GM12874 (cell line): ENCODE results near the gene KRTAP5-3.

ENCODE experiments used
- TF ChIP-seq, protein P1 (sequence below): IDR thresholded peaks from 2 replicates; pipeline ENCODE4 v1.5.1; 2011; ENCODE audit warnings: low read depth, mild to moderate bottlenecking, control low read depth, low read length, moderate library complexity; ENCODE audit not compliant: insufficient read depth

The KRTAP5-3 gene

DNA sequence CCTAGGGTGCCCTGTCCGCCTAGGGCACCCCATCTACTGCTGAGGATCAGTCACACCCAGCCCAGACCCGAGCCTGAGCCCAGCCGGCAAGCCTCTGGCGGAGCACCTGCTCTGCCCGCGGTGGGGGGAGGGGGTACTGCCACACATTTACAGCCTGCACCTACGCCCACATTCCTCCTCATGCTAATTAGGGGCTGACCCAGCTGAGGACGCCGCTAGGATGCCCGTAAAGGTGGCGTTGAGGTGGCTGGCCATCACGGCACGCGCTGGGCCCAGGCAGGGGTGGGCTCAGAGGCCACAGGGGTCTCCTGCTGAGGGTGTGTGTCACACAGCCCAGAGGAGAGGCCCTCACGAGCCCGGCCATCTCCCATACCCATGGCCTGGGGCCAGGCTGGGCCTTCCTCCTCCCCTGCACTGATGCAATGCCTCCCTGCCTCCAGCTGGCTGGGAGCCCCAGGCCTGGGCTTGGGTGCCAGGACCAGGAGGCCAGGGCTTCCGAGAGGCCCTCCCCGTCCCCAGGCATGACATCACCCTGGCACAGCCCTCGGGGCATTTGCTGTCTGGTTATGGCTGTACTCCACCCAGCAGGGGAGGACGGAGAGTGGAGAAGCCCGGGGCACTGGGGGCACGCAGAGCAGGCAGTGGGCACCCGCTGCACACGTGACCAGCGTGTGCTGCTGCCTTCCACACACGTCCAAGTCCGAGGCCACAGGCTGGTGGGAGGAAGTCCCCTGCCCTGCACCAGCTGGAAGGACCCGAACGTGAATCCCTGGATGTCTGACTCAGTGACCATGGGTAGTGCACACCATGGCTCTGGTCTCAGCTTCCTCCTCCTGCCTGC, 48.9 kb downstream of the KRTAP5-3 start:
- TF ChIP-seq, protein P1, sequence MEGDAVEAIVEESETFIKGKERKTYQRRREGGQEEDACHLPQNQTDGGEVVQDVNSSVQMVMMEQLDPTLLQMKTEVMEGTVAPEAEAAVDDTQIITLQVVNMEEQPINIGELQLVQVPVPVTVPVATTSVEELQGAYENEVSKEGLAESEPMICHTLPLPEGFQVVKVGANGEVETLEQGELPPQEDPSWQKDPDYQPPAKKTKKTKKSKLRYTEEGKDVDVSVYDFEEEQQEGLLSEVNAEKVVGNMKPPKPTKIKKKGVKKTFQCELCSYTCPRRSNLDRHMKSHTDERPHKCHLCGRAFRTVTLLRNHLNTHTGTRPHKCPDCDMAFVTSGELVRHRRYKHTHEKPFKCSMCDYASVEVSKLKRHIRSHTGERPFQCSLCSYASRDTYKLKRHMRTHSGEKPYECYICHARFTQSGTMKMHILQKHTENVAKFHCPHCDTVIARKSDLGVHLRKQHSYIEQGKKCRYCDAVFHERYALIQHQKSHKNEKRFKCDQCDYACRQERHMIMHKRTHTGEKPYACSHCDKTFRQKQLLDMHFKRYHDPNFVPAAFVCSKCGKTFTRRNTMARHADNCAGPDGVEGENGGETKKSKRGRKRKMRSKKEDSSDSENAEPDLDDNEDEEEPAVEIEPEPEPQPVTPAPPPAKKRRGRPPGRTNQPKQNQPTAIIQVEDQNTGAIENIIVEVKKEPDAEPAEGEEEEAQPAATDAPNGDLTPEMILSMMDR: no peak

DNA sequence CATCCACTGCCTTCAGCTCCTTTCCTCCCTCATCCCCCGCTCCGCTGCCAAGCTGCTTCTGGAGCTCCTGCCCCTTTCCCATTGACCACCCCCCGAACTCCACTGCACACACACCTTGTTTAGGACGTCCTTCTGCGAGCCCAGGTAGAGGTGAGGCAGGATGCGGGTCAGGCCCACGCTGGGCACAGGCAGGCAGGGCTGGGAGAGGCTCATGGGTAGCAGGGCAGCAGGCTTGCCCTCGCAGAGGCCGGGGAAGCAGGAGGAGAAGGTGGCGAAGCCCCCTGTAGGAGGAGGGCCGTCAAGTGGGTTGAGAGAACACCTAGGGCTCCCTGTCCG, 49.5 kb downstream of the KRTAP5-3 start:
- TF ChIP-seq, protein P1: no peak

DNA sequence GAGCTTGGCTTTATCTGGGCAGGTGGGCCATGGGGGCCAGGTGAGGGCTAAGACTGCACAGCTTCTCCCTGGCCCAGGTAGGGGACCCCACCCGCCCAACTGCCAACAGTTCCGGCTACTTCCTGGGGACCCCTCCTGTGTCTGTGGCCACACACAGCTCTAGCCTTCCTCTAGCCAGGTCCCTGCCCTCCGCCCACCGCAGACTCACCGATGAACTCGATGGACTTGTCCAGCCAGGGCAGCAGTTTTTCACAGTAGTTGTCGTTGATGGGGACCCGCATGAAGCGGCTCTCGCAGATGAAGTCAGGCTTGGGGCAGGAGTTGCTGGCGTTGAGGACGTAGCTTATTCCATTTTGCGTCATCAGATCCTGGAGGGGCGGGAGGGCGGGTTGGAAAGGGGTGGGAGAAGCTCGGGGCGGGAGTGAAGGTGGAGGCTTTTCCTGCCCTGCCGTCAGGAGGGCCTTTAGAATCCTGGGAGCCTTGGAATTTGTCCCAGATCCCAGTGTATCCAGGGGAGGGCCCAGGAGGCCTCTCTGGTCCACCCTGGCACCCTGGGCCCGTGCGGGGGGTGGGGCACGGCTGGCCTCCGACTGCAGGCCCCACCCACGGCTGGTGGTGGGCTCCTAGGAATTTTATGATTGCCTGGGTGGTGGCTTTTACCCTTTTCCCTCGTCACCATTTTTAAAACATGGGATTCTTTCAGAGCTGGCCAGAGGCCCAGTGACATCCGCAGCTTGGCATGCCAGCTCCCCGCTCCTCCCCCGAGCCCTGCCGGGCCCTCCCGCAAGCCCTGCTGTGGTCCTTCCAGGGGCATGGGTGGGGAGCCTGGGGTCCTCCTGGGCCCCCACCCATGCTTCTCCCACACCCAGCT, 50.1 kb downstream of the KRTAP5-3 start:
- TF ChIP-seq, protein P1: no peak
